ENCODE data around the gene SIPA1. TPM values are rescaled to one million over a fixed set of nuclear protein-coding genes. Genes with fewer than 3 reads are reported as not detected.

SIPA1 gene
- total and polyA plus RNA-seq, 2 of the 13 experiments (the other 11 are each of a cell fraction or from before 2014, with no cell fraction given), result 5.8 to 7.7 TPM

DNA sequence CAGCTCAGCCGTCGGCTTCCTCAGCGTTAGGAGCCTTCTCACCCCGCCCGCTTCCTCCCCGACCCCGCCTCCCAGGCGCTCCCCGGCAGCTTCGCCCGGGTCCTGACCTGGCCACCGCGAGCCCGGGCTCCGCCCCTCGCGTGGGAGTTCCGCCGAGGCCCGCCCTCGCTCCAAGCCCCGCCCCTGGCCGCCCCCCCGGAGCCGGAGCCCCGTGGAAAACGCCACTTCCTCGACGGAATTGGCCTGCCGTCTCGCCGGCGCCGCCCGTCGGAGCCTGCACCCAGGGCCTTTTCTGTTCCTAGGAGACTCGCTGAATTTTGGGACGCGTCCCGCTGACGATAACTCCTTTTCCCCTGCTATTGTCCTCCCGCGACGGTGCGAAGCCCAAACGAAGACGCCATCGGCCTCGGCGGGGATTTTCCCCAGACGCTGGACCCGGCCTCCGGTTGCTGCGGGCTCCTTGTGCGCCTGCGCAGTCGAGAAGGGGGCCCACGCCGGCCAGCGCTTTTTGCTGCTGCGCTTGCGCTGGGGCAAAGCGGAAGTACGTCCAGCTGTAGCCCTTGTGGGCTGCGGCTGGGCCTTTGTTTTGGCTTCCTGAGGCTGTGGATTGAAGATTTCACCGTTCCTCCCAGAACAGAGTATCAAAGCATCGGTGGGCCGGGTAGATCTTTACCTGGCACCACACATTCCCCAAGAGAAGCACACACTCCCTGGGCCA is 14.8 kb downstream of the SIPA1 start (continued):
- TF ChIP-seq, protein P1, sequence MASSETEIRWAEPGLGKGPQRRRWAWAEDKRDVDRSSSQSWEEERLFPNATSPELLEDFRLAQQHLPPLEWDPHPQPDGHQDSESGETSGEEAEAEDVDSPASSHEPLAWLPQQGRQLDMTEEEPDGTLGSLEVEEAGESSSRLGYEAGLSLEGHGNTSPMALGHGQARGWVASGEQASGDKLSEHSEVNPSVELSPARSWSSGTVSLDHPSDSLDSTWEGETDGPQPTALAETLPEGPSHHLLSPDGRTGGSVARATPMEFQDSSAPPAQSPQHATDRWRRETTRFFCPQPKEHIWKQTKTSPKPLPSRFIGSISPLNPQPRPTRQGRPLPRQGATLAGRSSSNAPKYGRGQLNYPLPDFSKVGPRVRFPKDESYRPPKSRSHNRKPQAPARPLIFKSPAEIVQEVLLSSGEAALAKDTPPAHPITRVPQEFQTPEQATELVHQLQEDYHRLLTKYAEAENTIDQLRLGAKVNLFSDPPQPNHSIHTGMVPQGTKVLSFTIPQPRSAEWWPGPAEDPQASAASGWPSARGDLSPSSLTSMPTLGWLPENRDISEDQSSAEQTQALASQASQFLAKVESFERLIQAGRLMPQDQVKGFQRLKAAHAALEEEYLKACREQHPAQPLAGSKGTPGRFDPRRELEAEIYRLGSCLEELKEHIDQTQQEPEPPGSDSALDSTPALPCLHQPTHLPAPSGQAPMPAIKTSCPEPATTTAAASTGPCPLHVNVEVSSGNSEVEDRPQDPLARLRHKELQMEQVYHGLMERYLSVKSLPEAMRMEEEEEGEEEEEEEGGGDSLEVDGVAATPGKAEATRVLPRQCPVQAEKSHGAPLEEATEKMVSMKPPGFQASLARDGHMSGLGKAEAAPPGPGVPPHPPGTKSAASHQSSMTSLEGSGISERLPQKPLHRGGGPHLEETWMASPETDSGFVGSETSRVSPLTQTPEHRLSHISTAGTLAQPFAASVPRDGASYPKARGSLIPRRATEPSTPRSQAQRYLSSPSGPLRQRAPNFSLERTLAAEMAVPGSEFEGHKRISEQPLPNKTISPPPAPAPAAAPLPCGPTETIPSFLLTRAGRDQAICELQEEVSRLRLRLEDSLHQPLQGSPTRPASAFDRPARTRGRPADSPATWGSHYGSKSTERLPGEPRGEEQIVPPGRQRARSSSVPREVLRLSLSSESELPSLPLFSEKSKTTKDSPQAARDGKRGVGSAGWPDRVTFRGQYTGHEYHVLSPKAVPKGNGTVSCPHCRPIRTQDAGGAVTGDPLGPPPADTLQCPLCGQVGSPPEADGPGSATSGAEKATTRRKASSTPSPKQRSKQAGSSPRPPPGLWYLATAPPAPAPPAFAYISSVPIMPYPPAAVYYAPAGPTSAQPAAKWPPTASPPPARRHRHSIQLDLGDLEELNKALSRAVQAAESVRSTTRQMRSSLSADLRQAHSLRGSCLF (CRISPR knock-in tag; IDR thresholded peaks at IDR 0.05; ENCODE audit: borderline replicate concordance), result peak; percentile 81; the same call in 1 of the 2 replicates
- no peak for TF ChIP-seq CHD4 (IDR thresholded peaks at IDR 0.05; ENCODE audit: borderline replicate concordance, low read length)
- TF ChIP-seq, protein P2, sequence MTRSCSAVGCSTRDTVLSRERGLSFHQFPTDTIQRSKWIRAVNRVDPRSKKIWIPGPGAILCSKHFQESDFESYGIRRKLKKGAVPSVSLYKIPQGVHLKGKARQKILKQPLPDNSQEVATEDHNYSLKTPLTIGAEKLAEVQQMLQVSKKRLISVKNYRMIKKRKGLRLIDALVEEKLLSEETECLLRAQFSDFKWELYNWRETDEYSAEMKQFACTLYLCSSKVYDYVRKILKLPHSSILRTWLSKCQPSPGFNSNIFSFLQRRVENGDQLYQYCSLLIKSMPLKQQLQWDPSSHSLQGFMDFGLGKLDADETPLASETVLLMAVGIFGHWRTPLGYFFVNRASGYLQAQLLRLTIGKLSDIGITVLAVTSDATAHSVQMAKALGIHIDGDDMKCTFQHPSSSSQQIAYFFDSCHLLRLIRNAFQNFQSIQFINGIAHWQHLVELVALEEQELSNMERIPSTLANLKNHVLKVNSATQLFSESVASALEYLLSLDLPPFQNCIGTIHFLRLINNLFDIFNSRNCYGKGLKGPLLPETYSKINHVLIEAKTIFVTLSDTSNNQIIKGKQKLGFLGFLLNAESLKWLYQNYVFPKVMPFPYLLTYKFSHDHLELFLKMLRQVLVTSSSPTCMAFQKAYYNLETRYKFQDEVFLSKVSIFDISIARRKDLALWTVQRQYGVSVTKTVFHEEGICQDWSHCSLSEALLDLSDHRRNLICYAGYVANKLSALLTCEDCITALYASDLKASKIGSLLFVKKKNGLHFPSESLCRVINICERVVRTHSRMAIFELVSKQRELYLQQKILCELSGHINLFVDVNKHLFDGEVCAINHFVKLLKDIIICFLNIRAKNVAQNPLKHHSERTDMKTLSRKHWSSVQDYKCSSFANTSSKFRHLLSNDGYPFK (CRISPR knock-in tag; IDR thresholded peaks at IDR 0.05; ENCODE audit: borderline replicate concordance), result peak; percentile 21; the same call in 1 of the 2 replicates
- TF ChIP-seq ZSCAN30 (CRISPR knock-in tag; IDR thresholded peaks at IDR 0.05), result no peak
- no peak for TF ChIP-seq FOXA1 (IDR thresholded peaks at IDR 0.05)
- TF ChIP-seq FOXA1 (CRISPR knock-in tag; IDR thresholded peaks at IDR 0.05), result no peak
- TF ChIP-seq, protein P3, sequence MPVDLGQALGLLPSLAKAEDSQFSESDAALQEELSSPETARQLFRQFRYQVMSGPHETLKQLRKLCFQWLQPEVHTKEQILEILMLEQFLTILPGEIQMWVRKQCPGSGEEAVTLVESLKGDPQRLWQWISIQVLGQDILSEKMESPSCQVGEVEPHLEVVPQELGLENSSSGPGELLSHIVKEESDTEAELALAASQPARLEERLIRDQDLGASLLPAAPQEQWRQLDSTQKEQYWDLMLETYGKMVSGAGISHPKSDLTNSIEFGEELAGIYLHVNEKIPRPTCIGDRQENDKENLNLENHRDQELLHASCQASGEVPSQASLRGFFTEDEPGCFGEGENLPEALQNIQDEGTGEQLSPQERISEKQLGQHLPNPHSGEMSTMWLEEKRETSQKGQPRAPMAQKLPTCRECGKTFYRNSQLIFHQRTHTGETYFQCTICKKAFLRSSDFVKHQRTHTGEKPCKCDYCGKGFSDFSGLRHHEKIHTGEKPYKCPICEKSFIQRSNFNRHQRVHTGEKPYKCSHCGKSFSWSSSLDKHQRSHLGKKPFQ (CRISPR knock-in tag; IDR thresholded peaks at IDR 0.05; ENCODE audit: insufficient replicate concordance), result no peak
- TF ChIP-seq ZNF816 (CRISPR knock-in tag; IDR thresholded peaks at IDR 0.05; ENCODE audit: borderline replicate concordance), result 0 out of 2 replicates have a peak, but pooled peaks have one; percentile 55
- TF ChIP-seq REXO4 (CRISPR knock-in tag; IDR thresholded peaks at IDR 0.05; ENCODE audit: borderline replicate concordance), result no peak
- TF ChIP-seq, protein P4, sequence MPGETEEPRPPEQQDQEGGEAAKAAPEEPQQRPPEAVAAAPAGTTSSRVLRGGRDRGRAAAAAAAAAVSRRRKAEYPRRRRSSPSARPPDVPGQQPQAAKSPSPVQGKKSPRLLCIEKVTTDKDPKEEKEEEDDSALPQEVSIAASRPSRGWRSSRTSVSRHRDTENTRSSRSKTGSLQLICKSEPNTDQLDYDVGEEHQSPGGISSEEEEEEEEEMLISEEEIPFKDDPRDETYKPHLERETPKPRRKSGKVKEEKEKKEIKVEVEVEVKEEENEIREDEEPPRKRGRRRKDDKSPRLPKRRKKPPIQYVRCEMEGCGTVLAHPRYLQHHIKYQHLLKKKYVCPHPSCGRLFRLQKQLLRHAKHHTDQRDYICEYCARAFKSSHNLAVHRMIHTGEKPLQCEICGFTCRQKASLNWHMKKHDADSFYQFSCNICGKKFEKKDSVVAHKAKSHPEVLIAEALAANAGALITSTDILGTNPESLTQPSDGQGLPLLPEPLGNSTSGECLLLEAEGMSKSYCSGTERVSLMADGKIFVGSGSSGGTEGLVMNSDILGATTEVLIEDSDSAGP (CRISPR knock-in tag; IDR thresholded peaks at IDR 0.05; ENCODE audit: borderline replicate concordance), result peak; percentile 79; the same call in 1 of the 2 replicates
- TF ChIP-seq, protein P5, sequence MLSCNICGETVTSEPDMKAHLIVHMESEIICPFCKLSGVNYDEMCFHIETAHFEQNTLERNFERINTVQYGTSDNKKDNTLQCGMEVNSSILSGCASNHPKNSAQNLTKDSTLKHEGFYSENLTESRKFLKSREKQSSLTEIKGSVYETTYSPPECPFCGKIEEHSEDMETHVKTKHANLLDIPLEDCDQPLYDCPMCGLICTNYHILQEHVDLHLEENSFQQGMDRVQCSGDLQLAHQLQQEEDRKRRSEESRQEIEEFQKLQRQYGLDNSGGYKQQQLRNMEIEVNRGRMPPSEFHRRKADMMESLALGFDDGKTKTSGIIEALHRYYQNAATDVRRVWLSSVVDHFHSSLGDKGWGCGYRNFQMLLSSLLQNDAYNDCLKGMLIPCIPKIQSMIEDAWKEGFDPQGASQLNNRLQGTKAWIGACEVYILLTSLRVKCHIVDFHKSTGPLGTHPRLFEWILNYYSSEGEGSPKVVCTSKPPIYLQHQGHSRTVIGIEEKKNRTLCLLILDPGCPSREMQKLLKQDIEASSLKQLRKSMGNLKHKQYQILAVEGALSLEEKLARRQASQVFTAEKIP (CRISPR knock-in tag; IDR thresholded peaks at IDR 0.05; ENCODE audit: borderline replicate concordance), result no peak
- peak; percentile 33; the same call in 1 of the 2 replicates for TF ChIP-seq MEF2D (CRISPR knock-in tag; IDR thresholded peaks at IDR 0.05)
- TF ChIP-seq TSC22D2 (CRISPR knock-in tag; IDR thresholded peaks at IDR 0.05; ENCODE audit: borderline replicate concordance), result no peak
- no peak; the same call in 1 of the 2 replicates for TF ChIP-seq TOPORS (CRISPR knock-in tag; IDR thresholded peaks at IDR 0.05)
- TF ChIP-seq ZSCAN20 (CRISPR knock-in tag; IDR thresholded peaks at IDR 0.05; ENCODE audit: borderline replicate concordance), result no peak; the same call in 1 of the 2 replicates
